Measurements from ENCODE around the gene LAMP5.

Gene LAMP5

GRCh38 chr20:9500121-9500520 lies 14.3 kb upstream of the LAMP5 start:
- no peak for DNase-seq (ENCODE audit: low read depth in 2 of 2)

GRCh38 chr20:9501473-9501872 lies 12.9 kb upstream of the LAMP5 start:
- DNase-seq (ENCODE audit: low read depth in 2 of 2): no peak

- no peak for DNase-seq (ENCODE audit: low read depth in 2 of 2)
These were observed 10.7 kb upstream of the LAMP5 start for GRCh38 chr20:9503526-9504245.

- no peak for DNase-seq (ENCODE audit: low read depth in 2 of 2)
These were observed 8.0 kb upstream of the LAMP5 start for GRCh38 chr20:9506280-9506821.

- DNase-seq (ENCODE audit: low read depth in 2 of 2): no peak
These were observed 7.4 kb upstream of the LAMP5 start for GRCh38 chr20:9506964-9507369.

- no peak for DNase-seq (ENCODE audit: low read depth in 2 of 2)
These were observed 6.7 kb upstream of the LAMP5 start for GRCh38 chr20:9507544-9508239.

- no peak for DNase-seq (ENCODE audit: low read depth in 2 of 2)
These were observed 6.1 kb upstream of the LAMP5 start for GRCh38 chr20:9508240-9508661.

- DNase-seq (ENCODE audit: low read depth in 2 of 2): no peak
These were observed 5.7 kb upstream of the LAMP5 start for GRCh38 chr20:9508696-9509178.

GRCh38 chr20:9509246-9509645 lies 5.1 kb upstream of the LAMP5 start:
- DNase-seq (ENCODE audit: low read depth in 2 of 2): no peak

GRCh38 chr20:9510911-9511310 lies 3.5 kb upstream of the LAMP5 start:
- DNase-seq (ENCODE audit: low read depth in 2 of 2): no peak

GRCh38 chr20:9514072-9514460 lies 324 bp upstream of the LAMP5 start:
- no peak for DNase-seq (ENCODE audit: low read depth in 2 of 2)

GRCh38 chr20:9515214-9515585 lies 810 bp downstream of the LAMP5 start:
- DNase-seq (ENCODE audit: low read depth in 2 of 2): no peak

- DNase-seq (ENCODE audit: low read depth in 2 of 2): no peak
These were observed 1.4 kb downstream of the LAMP5 start for GRCh38 chr20:9515741-9516233.

- DNase-seq (ENCODE audit: low read depth in 2 of 2): no peak
These were observed 2.0 kb downstream of the LAMP5 start for GRCh38 chr20:9516234-9516871.

GRCh38 chr20:9517297-9518162 lies 3.1 kb downstream of the LAMP5 start:
- no peak for DNase-seq (ENCODE audit: low read depth in 2 of 2)

GRCh38 chr20:9518576-9519175 lies 4.3 kb downstream of the LAMP5 start:
- no peak for DNase-seq (ENCODE audit: low read depth in 2 of 2)

GRCh38 chr20:9520086-9520485 lies 5.7 kb downstream of the LAMP5 start:
- no peak for DNase-seq (ENCODE audit: low read depth in 2 of 2)

GRCh38 chr20:9523636-9524035 lies 9.2 kb downstream of the LAMP5 start:
- no peak for DNase-seq (ENCODE audit: low read depth in 2 of 2)

- DNase-seq (ENCODE audit: low read depth in 2 of 2): no peak
These were observed 17.2 kb downstream of the LAMP5 start for GRCh38 chr20:9531581-9531980.

GRCh38 chr20:9532069-9532838 lies 17.9 kb downstream of the LAMP5 start:
- DNase-seq (ENCODE audit: low read depth in 2 of 2): no peak

All from activated CD4-positive, alpha-beta T cell treated with anti-CD3 and anti-CD28 coated beads for 24 hours (primary cell).